Activated naive CD8-positive, alpha-beta T cell treated with anti-CD3 and anti-CD28 coated beads, Interleukin-2, amount 10 ng/mL, durations not matched to agents 7 days and 5 days (primary cell): ENCODE measurements around the gene RDH5. TPM values are rescaled to one million over a fixed set of nuclear protein-coding genes. Genes with fewer than 3 reads are reported as not detected.
A peak's percentile ranks its signal among the peaks of the same experiment; 100 is the strongest.

ENCODE experiments used
- ATAC-seq: fragments of 150-1000 bp; cut with Tn5 transposase; one replicate; pipeline ENCODE4 v1.10.0; 2021; ENCODE audit warnings: low read depth, moderate library complexity
- POLR2A ChIA-PET: fragments of 350-600 bp; sonication (Branson Sonifier 250); formaldehyde crosslinking; loops from one replicate; lab custom pipeline; 2021; ENCODE audit warnings: antibody characterized with exemption; lab: Charles Lee
- DNase-seq: peaks from one replicate; pipeline ENCODE4 v3.0.0; 2021
- H3K27ac Mint-ChIP-seq: one replicate; pipeline ENCODE4 v1.8.0; 2022; ENCODE audit warnings: mild to moderate bottlenecking, mixed read lengths
- H3K27me3 Mint-ChIP-seq: one replicate; pipeline ENCODE4 v1.8.0; 2022; ENCODE audit warnings: mild to moderate bottlenecking, moderate library complexity, mixed read lengths
- H3K36me3 Mint-ChIP-seq: one replicate; pipeline ENCODE4 v1.8.0; 2021; ENCODE audit warnings: mild to moderate bottlenecking, mixed read lengths
- H3K4me1 Mint-ChIP-seq: one replicate; pipeline ENCODE4 v1.8.0; 2021; ENCODE audit warnings: mixed read lengths
- H3K4me3 Mint-ChIP-seq: one replicate; pipeline ENCODE4 v1.8.0; 2022; ENCODE audit warnings: mild to moderate bottlenecking, moderate library complexity, mixed read lengths
- H3K9me3 Mint-ChIP-seq: one replicate; pipeline ENCODE4 v1.8.0; 2021; ENCODE audit warnings: mixed read lengths
- total RNA-seq, 2 experiments: library from RNA; stranded (reverse); gene quantifications; one replicate each; pipeline ENCODE4 v1.2.3, GENCODE V29; 2021

Gene RDH5
- total RNA-seq, 2 experiments from 2014 or later: 19.0 to 21.2 TPM

DNA sequence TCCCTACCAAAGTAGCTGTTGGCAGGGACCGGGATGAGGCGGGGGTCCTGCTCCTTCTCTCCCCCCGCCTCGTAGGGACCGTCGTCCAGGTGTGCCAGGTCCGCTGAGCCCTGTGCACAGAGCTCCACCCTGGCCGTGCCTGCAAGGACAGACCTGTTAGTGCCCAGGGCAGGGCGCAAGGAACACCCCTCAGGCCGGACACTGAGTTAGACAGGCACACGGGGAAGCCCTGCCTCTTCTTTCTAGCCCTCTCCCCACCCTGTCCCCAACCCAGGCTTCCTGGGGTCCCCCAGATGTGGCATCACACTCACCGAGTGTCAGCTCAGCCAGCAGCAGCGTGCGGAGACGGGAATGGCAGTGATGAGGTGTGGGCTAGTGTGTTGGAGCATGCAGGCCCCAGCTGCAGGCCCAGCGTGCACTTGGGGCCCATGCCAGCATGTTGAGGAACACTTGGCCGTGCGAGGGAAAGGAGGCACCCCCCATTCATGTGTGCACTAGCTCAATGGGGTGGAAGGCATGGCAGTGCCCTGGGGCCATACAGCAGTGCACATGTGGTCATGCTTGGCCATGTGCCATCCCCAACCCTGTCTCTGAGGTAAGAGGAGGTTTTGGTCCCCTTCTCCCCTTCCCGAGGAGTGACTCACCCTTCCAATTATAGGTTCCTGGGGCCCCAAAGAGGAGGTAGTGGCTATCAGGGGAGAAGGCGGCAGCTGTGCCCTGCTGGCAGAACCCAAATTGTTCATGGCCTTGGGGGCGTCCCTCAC lies 19.8 kb upstream of the RDH5 start:
- H3K27ac Mint-ChIP-seq: no peak overlapping the region
- ATAC-seq: no peak
- POLR2A ChIA-PET: no interaction called here
- H3K9me3 Mint-ChIP-seq: no peaks in the 10 kb centered on the region
- H3K27me3 Mint-ChIP-seq: peaks cover 2% of the 10 kb centered on the region
- no peak overlapping the region for H3K4me3 Mint-ChIP-seq
- DNase-seq: no peak
- H3K4me1 Mint-ChIP-seq: no peaks in the 10 kb centered on the region
- no peaks in the 10 kb centered on the region for H3K36me3 Mint-ChIP-seq

DNA sequence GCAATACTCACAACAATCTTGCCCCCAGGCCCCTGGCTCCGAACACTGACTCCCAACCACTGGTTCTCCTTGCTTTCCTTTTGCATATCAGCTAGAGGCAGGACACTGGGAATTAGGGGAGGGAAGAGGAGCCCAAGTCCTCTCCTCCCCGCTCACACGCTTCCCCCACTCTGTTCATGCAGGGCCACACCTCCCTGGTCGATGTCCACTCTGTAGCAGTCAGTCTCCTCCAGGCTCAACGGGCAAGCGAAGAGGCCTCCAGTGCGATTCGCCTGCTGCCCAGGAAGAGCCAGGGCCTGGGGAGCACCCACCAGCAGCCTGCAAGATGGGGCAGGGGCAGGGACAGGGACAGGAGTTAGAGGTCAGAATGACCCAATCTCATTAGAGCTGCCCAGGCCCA lies 17.3 kb upstream of the RDH5 start:
- POLR2A ChIA-PET: no interaction called here
- no peaks in the 10 kb centered on the region for H3K36me3 Mint-ChIP-seq
- no peak for DNase-seq

DNA sequence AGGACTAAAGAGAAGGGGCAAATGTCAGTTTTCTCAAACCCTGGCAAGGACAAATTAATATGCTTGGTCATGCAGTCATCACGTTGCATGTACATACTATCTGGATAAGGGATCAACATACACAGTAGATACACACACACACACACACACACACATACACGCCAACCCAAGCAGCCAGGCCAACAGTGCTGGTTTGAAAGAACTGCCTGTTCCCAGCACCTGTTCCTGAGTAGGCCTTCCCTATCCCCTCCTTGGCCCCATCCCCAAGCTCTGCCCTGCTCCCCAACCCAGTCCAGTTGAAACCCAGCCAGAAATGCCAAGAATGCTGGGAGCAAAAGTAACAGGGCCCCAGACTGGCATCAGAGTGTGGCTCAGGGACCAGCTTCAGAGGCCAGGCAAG lies 16.9 kb upstream of the RDH5 start:
- DNase-seq (no peak), ATAC-seq (no peak)
- Mint-ChIP-seq H3K4me1 (peaks cover 6% of the 10 kb centered on the region), H3K27me3 (peaks cover 25% of the 10 kb centered on the region), H3K4me3 (no peak overlapping the region), H3K36me3 (no peaks in the 10 kb centered on the region), H3K9me3 (no peaks in the 10 kb centered on the region), H3K27ac (no peak overlapping the region)
- POLR2A ChIA-PET: interaction anchor here (0.9 kb wide), 1 partner anchor 28 kb away, joined by 4 read pairs; no protein-coding TSS in a partner anchor

More for the DNA sequence above, 17.3 kb upstream of the RDH5 start:
- Mint-ChIP-seq H3K27ac (no peak overlapping the region), H3K9me3 (no peaks in the 10 kb centered on the region), H3K4me1 (peaks cover 3% of the 10 kb centered on the region), H3K27me3 (peaks cover 22% of the 10 kb centered on the region), H3K4me3 (no peak overlapping the region)
- no peak for ATAC-seq

DNA sequence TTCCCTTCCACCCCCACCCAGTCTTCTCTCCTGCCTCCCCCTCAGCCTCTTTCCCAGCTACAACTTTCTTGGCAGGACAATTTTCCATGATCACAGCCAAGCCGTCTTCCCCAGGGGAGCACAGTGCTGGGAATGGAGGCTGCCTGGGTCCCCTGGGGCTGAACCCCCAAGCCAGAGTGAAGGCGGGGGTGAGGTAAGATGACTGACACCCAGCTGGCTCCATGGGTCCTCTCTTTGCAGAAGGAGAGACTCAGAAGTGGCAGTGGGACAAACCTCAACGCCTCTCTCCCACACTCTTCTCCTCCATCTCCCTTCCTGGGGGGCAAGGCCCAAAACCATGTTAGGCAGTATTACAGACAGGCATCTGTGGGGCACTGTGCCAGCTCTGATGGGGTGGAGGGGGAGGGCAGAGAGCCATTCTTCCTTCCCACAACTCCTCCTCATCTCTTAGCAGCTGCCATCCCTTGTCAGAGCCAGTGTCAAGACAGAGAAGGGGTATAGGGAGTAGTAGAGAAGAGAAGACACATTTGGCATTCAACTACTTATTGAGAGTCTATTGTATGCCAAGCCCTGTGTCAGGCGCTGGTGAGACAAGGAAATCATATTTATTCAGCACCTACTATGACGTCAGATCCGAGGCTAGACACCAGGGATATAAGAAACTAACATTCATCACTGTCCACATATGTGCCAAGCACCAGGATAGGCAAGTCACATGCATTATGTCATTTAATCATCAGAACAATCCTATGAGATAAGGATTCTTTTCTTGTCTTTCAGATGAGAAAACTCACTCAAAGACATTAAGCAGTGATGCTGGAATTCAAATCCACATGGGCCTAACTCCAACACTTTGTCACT lies 16.1 kb upstream of the RDH5 start:
- Mint-ChIP-seq H3K27me3 (peaks cover 31% of the 10 kb centered on the region), H3K9me3 (no peaks in the 10 kb centered on the region), H3K4me3 (no peak overlapping the region), H3K36me3 (no peaks in the 10 kb centered on the region), H3K27ac (no peak overlapping the region), H3K4me1 (peaks cover 13% of the 10 kb centered on the region)
- ATAC-seq (no peak), DNase-seq (no peak)
- POLR2A ChIA-PET: interaction anchor here (0.6 to 0.9 kb wide), 2 partner anchors 27 to 104 kb away, joined by 3 to 4 read pairs; no protein-coding TSS in a partner anchor

DNA sequence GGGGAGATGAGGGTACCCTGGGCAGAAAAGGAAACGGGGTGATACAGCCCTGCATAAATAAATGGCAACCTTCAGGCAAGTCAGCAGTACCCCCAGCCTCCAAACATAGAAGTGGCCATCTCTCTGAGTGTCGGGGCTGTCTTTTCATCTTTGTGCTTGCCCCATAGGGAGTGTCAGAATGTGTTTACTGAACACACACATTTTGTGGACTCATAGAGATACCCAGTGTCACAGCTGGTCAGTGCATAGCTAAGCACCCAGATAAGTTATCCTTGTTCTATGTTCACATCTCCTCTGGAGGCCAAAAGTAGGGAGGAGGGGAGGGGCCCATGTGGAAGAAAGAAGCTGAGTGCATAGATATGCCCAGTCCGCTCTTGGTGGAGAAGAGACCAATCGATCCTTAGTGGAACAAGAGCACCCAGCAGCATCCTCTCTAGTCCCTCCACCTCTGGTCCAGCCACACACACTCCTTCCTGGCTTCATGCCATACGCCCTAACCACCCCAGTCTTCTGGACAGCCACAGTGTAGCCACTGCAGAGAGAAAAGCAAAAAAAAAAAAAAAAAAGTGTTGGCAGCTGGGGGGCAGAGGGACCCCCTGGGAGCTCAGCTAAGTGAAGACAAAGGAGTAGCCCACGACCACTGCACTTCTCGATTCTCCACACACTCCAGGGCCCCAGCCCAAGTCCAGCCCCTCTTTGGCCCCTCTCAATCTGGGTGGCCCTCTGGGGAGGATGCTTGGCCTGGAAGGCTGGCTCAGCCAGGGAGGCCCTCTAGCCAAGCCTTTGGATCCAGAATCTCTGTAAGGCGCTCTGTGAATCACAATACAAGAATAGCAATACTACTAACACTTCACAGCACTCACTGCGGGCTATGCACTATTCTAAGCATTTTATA lies 15.1 kb upstream of the RDH5 start:
- POLR2A ChIA-PET: interaction anchor here (0.7 kb wide), 1 partner anchor 11 kb away, joined by 4 read pairs; the partner anchor contains the start of gene BLOC1S1
- no peak overlapping the region for H3K4me3 Mint-ChIP-seq
- no peaks in the 10 kb centered on the region for H3K9me3 Mint-ChIP-seq
- H3K4me1 Mint-ChIP-seq: peaks cover 14% of the 10 kb centered on the region
- DNase-seq (no peak), ATAC-seq (no peak)
- H3K36me3 Mint-ChIP-seq: no peaks in the 10 kb centered on the region
- H3K27ac Mint-ChIP-seq: no peak overlapping the region
- peaks cover 40% of the 10 kb centered on the region for H3K27me3 Mint-ChIP-seq

DNA sequence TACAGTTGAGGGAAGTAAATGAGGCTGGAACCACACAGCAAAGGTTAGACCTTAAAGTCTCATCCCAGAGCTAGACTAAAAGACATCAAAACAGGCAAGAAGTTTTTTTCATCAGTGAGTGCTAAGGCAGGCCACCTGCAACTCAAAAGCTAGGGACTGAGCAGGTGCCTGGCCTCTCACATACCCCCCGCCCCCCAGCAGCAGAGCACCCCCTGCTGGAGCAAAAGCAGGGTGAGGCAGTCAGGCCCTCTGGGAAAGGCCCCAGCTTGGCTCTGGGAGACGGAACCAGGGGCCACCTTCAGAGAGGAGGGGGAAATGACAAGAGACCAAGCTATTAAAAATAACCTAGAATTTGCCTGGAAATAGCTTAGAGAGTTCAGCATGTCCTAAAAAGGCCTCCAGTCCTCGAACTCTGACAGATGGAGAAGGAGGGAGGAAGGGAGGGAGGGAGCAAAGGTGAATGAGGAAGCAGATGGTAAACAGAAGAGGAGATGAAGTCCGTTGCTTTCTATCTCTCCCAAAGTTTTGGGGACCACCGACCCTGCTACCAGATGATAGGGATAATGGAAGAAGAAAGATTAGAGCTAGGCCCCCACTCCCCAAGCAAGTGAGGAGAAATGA lies 14.3 kb upstream of the RDH5 start:
- Mint-ChIP-seq H3K27me3 (peaks cover 41% of the 10 kb centered on the region), H3K9me3 (no peaks in the 10 kb centered on the region), H3K4me1 (peaks cover 14% of the 10 kb centered on the region), H3K36me3 (no peaks in the 10 kb centered on the region), H3K27ac (no peak overlapping the region), H3K4me3 (no peak overlapping the region)
- no peak for DNase-seq
- POLR2A ChIA-PET: interaction anchor here (0.5 to 0.7 kb wide), 2 partner anchors 10 to 39 kb away, joined by 4 read pairs; partner anchors contain the start of gene BLOC1S1
- ATAC-seq: no peak

DNA sequence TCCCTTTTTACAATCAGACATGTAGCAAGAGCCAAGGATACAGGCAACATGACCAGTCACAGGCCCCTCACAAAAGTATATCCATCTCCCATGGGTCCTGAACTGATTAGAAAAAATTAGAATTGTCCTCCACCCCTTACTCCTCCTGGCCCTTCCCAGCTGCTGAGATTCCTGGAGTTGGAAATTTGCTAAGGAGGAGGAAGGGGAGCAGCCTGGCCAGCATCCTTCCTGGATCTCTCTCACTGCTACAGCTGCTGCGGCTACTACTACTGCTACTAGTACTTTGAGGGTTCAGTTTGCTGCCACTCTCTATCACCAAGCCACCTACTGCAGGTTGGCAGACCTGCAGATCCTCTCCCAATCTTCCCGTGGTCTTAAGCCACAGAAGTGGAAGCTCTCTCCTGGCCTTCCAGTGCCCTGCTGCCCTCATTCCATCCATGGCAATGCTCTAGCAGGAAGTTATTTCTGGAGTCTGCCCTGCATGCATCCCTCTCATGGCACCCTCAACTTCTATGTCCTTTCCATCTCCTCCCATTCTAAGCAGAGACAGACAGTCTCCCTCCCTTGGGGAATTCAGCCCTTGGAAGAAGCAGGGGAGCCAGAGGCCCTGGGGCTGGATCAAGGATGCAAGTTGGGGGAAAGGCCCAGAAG lies 13.5 kb upstream of the RDH5 start:
- POLR2A ChIA-PET: interaction anchor here (0.9 kb wide), 1 partner anchor 10 kb away, joined by 4 read pairs; no protein-coding TSS in a partner anchor
- Mint-ChIP-seq H3K9me3 (no peaks in the 10 kb centered on the region), H3K4me1 (peaks cover 14% of the 10 kb centered on the region), H3K27ac (no peak overlapping the region), H3K4me3 (peak overlapping the region; percentile 83), H3K27me3 (peaks cover 41% of the 10 kb centered on the region), H3K36me3 (no peaks in the 10 kb centered on the region)
- ATAC-seq (no peak), DNase-seq (no peak)

DNA sequence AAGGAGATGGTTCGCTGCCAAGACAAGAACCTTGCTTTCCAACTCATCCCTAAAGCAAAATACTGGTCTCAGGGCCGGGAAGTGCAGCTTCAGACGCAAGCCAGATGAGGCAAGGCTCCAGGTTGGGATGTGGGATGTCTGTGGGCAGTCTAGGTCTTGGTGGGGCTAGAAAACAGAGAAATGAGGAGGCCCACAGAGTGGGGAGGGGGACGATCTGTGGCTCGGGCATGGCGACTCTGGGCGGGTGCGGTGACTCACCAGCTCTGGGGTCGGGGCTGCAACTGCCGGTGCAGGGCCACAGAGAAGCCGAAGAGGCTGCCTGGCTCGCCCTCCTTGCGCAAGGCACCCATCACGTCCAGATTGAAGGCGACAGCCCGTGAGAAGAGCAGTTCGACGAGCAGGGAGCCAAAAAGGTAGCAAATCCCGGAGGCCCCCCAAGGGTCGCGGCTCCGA lies 12.9 kb upstream of the RDH5 start:
- peaks cover 14% of the 10 kb centered on the region for H3K4me1 Mint-ChIP-seq
- peaks cover 41% of the 10 kb centered on the region for H3K27me3 Mint-ChIP-seq
- DNase-seq (no peak), ATAC-seq (peak; percentile 11)
- H3K9me3 Mint-ChIP-seq: no peaks in the 10 kb centered on the region
- H3K27ac Mint-ChIP-seq: no peak overlapping the region
- POLR2A ChIA-PET: interaction anchor here (0.9 kb wide), 1 partner anchor 9 kb away, joined by 4 read pairs; no protein-coding TSS in a partner anchor
- H3K36me3 Mint-ChIP-seq: no peaks in the 10 kb centered on the region
- peak overlapping the region; percentile 83 for H3K4me3 Mint-ChIP-seq

DNA sequence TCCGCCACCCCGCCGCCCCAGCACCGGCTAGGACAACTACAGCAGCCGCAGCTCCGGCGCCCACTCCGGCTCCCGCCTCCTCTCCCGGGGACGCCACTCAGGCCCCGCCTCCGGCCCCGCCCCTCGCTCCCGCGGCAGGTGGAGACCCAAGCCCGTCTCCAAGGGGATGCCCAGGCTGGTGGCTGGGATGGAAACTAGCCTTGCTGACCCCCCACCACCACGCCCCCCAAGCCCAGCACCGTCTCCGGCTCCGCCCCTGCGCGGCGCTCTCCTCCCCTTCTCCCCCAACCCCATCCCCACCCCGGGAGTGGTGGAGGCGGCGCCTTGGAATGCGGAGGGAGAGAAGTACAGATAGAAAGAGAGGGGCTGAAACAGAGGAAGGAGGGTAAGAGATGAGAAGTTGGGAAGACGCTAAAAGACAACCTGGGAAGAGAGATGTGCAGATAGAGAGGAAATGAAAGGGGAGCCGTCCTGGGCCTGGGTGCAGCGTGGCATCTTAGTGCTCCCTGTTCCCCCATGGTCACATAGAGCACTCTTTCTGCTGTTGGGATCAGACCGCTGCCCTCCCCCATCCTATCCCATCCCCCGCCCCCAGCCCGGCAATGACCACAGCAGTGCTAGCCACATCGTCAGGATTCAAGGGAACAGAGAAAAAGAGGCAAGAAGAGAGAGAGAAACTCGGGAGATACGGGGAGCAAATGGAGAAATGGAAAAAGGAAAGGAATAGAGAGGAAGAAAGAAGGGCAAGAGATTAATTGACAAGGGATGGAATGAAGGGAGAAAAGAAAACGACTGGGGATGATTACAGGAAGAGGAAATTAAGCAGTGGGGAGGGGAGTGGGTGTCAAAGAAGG lies 12.1 kb upstream of the RDH5 start, which contains the start of gene ITGA7:
TSS of gene ITGA7 (minus strand) at position 64 of the 854 bp plus-strand sequence. CDS start 222 bp downstream, outside the sequence.
- DNase-seq (peak; percentile 74), ATAC-seq (peak; percentile 75)
- no peaks in the 10 kb centered on the region for H3K36me3 Mint-ChIP-seq
- H3K27ac Mint-ChIP-seq: no peak within 1 kb of the TSS
- peaks cover 41% of the 10 kb centered on the region for H3K27me3 Mint-ChIP-seq
- H3K9me3 Mint-ChIP-seq: no peaks in the 10 kb centered on the region
- peaks cover 14% of the 10 kb centered on the region for H3K4me1 Mint-ChIP-seq
- peak within 1 kb of the TSS; percentile 83 for H3K4me3 Mint-ChIP-seq
- POLR2A ChIA-PET: interaction anchor here (0.9 kb wide), 1 partner anchor 8 kb away, joined by 4 read pairs; no protein-coding TSS in a partner anchor

DNA sequence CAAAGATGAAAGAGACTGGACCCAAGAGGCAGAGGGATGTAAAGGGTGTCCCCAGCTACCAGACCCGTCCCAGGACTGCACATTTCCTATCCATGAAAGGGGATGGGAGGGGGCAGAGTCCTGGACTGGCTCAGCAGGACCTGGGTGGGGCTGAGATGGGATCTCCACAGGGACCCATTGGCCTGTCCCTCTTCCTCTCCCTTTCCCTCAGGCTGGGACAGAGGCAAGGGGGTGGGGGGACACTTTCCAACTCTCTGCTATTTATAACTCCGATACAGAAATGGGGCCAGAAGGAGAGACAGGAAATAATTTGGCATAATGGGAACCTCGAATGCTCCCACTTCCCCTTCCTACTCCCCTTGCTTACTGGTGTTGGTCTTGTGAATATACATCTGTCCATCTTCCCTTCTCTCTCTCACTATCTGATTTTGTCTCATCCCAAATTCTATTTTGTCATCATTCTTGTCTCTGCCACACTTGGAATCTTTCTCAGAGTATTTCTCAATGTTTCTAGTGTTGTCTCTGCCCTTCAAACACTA lies 11.4 kb upstream of the RDH5 start:
- no peaks in the 10 kb centered on the region for H3K36me3 Mint-ChIP-seq
- ATAC-seq: no peak
- DNase-seq: no peak
- no peaks in the 10 kb centered on the region for H3K9me3 Mint-ChIP-seq
- POLR2A ChIA-PET: no interaction called here
- H3K4me1 Mint-ChIP-seq: peaks cover 14% of the 10 kb centered on the region
- peak overlapping the region; percentile 83 for H3K4me3 Mint-ChIP-seq
- peaks cover 41% of the 10 kb centered on the region for H3K27me3 Mint-ChIP-seq
- no peak overlapping the region for H3K27ac Mint-ChIP-seq
